ENCODE data around the gene SIT1.
"Not testable (repeated sequence)": the region's sequence is repeated elsewhere in the genome, so short reads cannot be mapped to it uniquely, and the experiment has no call there.

SIT1 gene

GRCh38 chr9:35641478-35641877, 9.3 kb downstream of the SIT1 start:
- H3K36me3 ChIP-seq (ENCODE audit: control insufficient read depth in 2 of 2, insufficient read depth in 1 of 2, low read length in 2 of 2); CTCF ChIA-PET; H3K27ac ChIP-seq (ENCODE audit: extremely low read depth, low read depth, low read length); POLR2A ChIA-PET; H3K4me1 ChIP-seq (ENCODE audit: control insufficient read depth, insufficient read depth, low read length); H3K4me3 ChIP-seq (ENCODE audit: low read depth, low read length); H3K9me3 ChIP-seq (ENCODE audit: control insufficient read depth, insufficient read depth, low read depth, low read length): not testable (repeated sequence)

DNA sequence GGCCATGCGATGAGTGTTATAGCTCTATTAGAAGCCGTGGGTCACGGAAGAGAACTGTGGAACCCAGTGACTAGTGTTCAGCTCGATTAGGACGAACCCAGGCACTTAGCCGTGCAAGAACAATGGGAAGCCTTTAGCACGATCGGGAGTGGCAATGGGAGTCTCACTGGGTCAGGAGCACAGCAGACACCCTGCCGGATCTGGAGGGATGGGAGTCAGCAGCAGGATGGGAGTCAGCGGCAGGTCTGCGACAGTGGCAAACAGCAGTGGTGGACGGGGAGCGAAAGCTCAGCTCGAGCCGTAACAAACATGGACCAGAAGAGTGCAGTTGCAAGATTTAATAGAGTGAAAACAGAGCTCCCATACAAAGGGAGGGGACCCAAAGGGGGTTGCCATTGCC, 10.3 kb downstream of the SIT1 start:
- not testable (repeated sequence) for H3K4me1 ChIP-seq (ENCODE audit: control insufficient read depth, insufficient read depth, low read length); H3K36me3 ChIP-seq (ENCODE audit: control insufficient read depth in 2 of 2, insufficient read depth in 1 of 2, low read length in 2 of 2); H3K27ac ChIP-seq (ENCODE audit: extremely low read depth, low read depth, low read length); H3K4me3 ChIP-seq (ENCODE audit: low read depth, low read length); H3K9me3 ChIP-seq (ENCODE audit: control insufficient read depth, insufficient read depth, low read depth, low read length)
- ChIA-PET CTCF (interaction anchor here (0.7 kb wide), 1 partner anchor 9 kb away, joined by 3 read pairs; no protein-coding TSS in a partner anchor), POLR2A (interaction anchor here (1.0 to 1.5 kb wide), 2 partner anchors 9 to 17 kb away, joined by 3 read pairs; partner anchors contain the start of genes CCDC107 and RMRP)

- ChIA-PET POLR2A (interaction anchor here (1.0 to 1.5 kb wide), 2 partner anchors 9 to 18 kb away, joined by 3 read pairs; partner anchors contain the start of genes CCDC107 and RMRP), CTCF (interaction anchor here (0.8 to 1.3 kb wide), 2 partner anchors 29 to 57 kb away, joined by 3 read pairs; no protein-coding TSS in a partner anchor)
- no peak overlapping the region for H3K27ac ChIP-seq (ENCODE audit: extremely low read depth, low read depth, low read length)
- no peaks in the 10 kb centered on the region for H3K4me1 ChIP-seq (ENCODE audit: control insufficient read depth, insufficient read depth, low read length)
- H3K4me3 ChIP-seq (ENCODE audit: low read depth, low read length), result no peak overlapping the region
- no peak for TF ChIP-seq ZNF707 (tag by site-specific recombination; IDR thresholded peaks at IDR 0.05)
- no peak for TF ChIP-seq HOXA7 (CRISPR knock-in tag; IDR thresholded peaks at IDR 0.05; ENCODE audit: borderline replicate concordance)
- no peak for TF ChIP-seq HOXC10 (CRISPR knock-in tag; IDR thresholded peaks at IDR 0.05)
- TF ChIP-seq ZNF596 (tag by site-specific recombination; IDR thresholded peaks at IDR 0.05), result no peak
- H3K9me3 ChIP-seq (ENCODE audit: control insufficient read depth, insufficient read depth, low read depth, low read length), result no peaks in the 10 kb centered on the region
- H3K36me3 ChIP-seq (ENCODE audit: control insufficient read depth in 2 of 2, insufficient read depth in 1 of 2, low read length in 2 of 2), result no peaks in the 10 kb centered on the region
These were observed 11.1 kb downstream of the SIT1 start for GRCh38 chr9:35639631-35640030.

DNA sequence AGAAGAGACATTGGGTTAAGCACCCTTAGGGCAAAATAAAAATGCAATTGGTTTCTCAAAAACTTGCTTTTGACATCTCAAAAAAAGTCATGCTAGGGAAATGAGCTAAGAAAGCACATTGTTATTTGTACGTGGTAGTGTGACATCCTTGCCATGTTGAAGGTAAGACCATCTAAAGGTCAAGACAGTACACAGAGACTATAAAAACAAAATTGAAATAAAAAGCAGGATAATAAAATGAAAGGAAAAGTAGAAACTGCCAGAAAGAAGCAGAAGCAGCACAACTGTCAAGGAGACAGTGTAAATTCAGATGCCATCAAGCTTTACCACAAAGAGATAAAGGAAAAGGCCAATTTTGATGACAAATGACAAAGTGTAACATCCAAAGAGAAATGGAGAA, 11.5 kb downstream of the SIT1 start:
- CTCF ChIA-PET, result interaction anchor here (0.8 to 1.3 kb wide), 2 partner anchors 28 to 57 kb away, joined by 3 read pairs; no protein-coding TSS in a partner anchor
- H3K4me1 ChIP-seq (ENCODE audit: control insufficient read depth, insufficient read depth, low read length), result not testable (repeated sequence)

GRCh38 chr9:35638751-35639150, 12.0 kb downstream of the SIT1 start:
- not testable (repeated sequence) for H3K4me3 ChIP-seq (ENCODE audit: low read depth, low read length); H3K27ac ChIP-seq (ENCODE audit: extremely low read depth, low read depth, low read length)
- CTCF ChIA-PET, result interaction anchor here (0.6 to 1.3 kb wide), 3 partner anchors 9 to 58 kb away, joined by 3 read pairs; no protein-coding TSS in a partner anchor

More for the DNA sequence above, 11.5 kb downstream of the SIT1 start:
- H3K4me3 ChIP-seq (ENCODE audit: low read depth, low read length); H3K36me3 ChIP-seq (ENCODE audit: control insufficient read depth in 2 of 2, insufficient read depth in 1 of 2, low read length in 2 of 2); H3K27ac ChIP-seq (ENCODE audit: extremely low read depth, low read depth, low read length); POLR2A ChIA-PET; H3K9me3 ChIP-seq (ENCODE audit: control insufficient read depth, insufficient read depth, low read depth, low read length): not testable (repeated sequence)

GRCh38 chr9:35637427-35637955, 13.2 kb downstream of the SIT1 start:
- H3K4me1 ChIP-seq (ENCODE audit: control insufficient read depth, insufficient read depth, low read length); POLR2A ChIA-PET; H3K9me3 ChIP-seq (ENCODE audit: control insufficient read depth, insufficient read depth, low read depth, low read length); H3K36me3 ChIP-seq (ENCODE audit: control insufficient read depth in 2 of 2, insufficient read depth in 1 of 2, low read length in 2 of 2); H3K27ac ChIP-seq (ENCODE audit: extremely low read depth, low read depth, low read length); H3K4me3 ChIP-seq (ENCODE audit: low read depth, low read length): not testable (repeated sequence)
- CTCF ChIA-PET, result interaction anchor here (0.5 kb wide), 1 partner anchor 8 kb away, joined by 3 read pairs; no protein-coding TSS in a partner anchor

More at GRCh38 chr9:35638751-35639150, 12.0 kb downstream of the SIT1 start:
- H3K36me3 ChIP-seq (ENCODE audit: control insufficient read depth in 2 of 2, insufficient read depth in 1 of 2, low read length in 2 of 2); POLR2A ChIA-PET; H3K4me1 ChIP-seq (ENCODE audit: control insufficient read depth, insufficient read depth, low read length); H3K9me3 ChIP-seq (ENCODE audit: control insufficient read depth, insufficient read depth, low read depth, low read length): not testable (repeated sequence)

- H3K36me3 ChIP-seq (ENCODE audit: control insufficient read depth in 2 of 2, insufficient read depth in 1 of 2, low read length in 2 of 2); H3K27ac ChIP-seq (ENCODE audit: extremely low read depth, low read depth, low read length); H3K9me3 ChIP-seq (ENCODE audit: control insufficient read depth, insufficient read depth, low read depth, low read length); POLR2A ChIA-PET; H3K4me3 ChIP-seq (ENCODE audit: low read depth, low read length); H3K4me1 ChIP-seq (ENCODE audit: control insufficient read depth, insufficient read depth, low read length): not testable (repeated sequence)
- CTCF ChIA-PET, result interaction anchor here (0.6 to 1.6 kb wide), 2 partner anchors 11 to 16 kb away, joined by 3 to 5 read pairs; no protein-coding TSS in a partner anchor
These were observed 13.9 kb downstream of the SIT1 start for GRCh38 chr9:35636877-35637246.
